ENCODE data around the gene FOXJ1.

Gene FOXJ1

GRCh38 chr17:76091526-76092286, 49.3 kb downstream of the FOXJ1 start:
- no peak for DNase-seq (ENCODE audit: low read depth)

DNA sequence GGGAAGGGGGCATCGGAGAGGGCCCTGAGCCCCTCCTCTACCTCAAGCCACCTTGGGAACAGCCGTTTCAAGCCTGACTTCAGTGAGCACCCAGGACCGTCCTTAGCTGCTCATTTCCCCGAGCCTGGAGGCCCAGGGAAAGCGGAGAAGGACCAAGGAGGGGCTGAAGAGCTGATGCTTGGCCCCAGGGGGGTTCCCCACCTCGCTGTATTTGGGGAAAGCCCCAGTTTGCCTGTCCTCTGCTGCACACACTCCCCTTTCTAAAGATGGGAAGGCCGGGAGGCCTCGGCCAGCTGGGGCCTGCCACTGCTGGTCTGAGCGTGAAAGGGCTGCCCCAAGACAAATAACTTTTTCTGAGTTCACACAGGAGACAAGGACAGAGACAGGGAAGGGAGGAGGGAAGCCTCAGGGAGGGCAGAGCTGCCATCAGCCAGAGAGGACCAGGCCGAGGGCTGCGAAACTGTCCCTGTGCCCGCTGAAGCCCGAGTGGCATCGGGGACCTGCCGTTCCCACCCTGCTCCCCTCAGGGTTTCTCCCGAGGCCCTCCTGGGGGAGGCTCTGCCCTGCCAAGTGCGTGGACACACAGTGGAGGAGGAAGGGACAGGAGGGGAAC, 50.4 kb downstream of the FOXJ1 start:
- no peak for DNase-seq (ENCODE audit: low read depth)

DNA sequence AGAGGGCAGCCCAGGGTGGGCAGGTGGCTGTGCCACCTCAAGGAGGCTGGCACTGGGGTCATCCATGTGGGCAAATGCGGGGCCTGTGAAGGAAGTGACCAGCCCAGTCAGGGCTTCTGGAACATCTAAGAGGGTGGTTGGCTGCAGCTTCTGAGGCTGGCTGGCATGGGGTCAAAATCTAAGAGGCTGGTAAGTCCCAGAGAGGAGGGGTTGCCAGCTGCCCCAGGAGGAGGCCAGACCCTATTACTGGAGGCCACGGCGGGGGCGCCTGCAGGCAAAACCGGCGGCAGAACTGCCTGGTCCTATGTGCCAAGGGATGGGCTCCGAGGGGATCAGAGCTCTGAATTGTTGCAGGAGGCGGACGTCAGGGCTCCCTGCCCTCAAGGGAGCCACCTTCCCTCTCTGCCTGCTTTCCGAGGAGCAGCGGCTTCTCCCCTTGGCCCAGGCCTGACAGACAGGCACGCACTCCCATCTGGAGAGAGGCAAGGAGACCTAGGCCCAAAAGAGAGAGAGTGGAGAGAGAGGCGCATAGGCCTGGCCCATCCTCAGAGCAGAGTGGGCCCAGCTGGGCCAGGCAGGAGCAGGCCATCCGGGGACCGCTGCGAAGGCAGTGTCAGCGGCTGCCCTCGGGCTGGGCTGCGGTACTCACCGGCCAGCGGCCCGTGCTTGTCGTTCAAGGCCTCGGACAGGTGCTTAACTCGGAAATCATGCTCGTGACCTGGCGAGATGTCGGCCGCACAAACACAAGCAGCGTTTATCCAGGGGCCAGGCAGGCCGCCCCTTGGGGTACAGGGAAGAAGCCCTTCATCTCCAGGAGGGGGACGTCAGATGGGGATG, 51.1 kb downstream of the FOXJ1 start:
- no peak for DNase-seq (ENCODE audit: low read depth)

GRCh38 chr17:76088868-76089576, 52.0 kb downstream of the FOXJ1 start:
- no peak for DNase-seq (ENCODE audit: low read depth)

GRCh38 chr17:76088041-76088867, 52.8 kb downstream of the FOXJ1 start:
- no peak for DNase-seq (ENCODE audit: low read depth)

DNA sequence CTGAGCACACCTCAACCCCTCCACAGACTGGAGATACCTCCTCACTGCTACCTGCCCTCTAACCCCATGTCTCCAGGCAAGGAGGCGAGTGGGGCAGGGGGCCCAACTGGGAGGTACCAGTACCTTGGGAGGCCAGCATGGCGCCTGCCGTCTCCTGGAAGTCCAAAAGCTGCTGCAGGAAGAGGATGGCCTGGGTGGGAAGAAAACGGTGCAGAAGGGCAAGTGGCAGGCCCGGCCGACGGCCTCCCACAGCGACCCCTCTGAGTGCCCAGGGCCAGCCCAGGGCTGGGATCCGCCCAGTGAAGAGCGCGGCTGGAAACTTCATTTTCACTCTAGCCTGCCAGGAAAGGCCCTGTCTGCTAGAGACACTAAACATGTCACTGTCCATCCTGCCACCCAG, 53.5 kb downstream of the FOXJ1 start:
- no peak for DNase-seq (ENCODE audit: low read depth)

- no peak for DNase-seq (ENCODE audit: low read depth)
Observed at GRCh38 chr17:76086384-76086783, 54.7 kb downstream of the FOXJ1 start.
